Gastroesophageal sphincter (tissue), 4 donors: ENCODE results near the gene MRPL58. TPM values are rescaled to one million over a fixed set of nuclear protein-coding genes. Genes with fewer than 3 reads are reported as not detected.

Experiments used
- ATAC-seq: fragments of 150-250 bp; one replicate; pipeline ENCODE4 v1.9.1; 2016; ENCODE audit warnings: mild to moderate bottlenecking, moderate library complexity
- H3K27ac ChIP-seq, 4 donors: fragments of 200-600 bp; sonication (generic) in 3 of 4; 1 replicate in 3 of 4; 2 replicates in 1 of 4; pipeline ENCODE4 v1.5.1; 2016 to 2019
- H3K27me3 ChIP-seq: fragments of 200-600 bp; sonication (generic); one replicate; pipeline ENCODE4 v1.5.1; 2019
- H3K36me3 ChIP-seq, 2 donors: fragments of 200-600 bp; sonication (generic); one replicate each; pipeline ENCODE4 v1.5.1; 2019; ENCODE audit warnings: control low read depth in 1 of 2
- H3K4me1 ChIP-seq, 3 donors: fragments of 200-600 bp; sonication (generic); 1 replicate in 2 of 3; 2 replicates in 1 of 3; pipeline ENCODE4 v1.5.1; 2016 to 2019; ENCODE audit warnings: control low read depth in 2 of 3
- H3K4me3 ChIP-seq, 2 donors: fragments of 200-600 bp; sonication (generic); one replicate each; pipeline ENCODE4 v1.5.1; 2019; ENCODE audit warnings: mild to moderate bottlenecking in 1 of 2, moderate library complexity in 1 of 2
- H3K9me3 ChIP-seq, 3 donors: fragments of 200-600 bp; sonication (generic); one replicate each; pipeline ENCODE4 v1.5.1; 2017 to 2019; ENCODE audit warnings: control low read depth in 2 of 3
- CTCF ChIP-seq, 4 experiments: fragments of 200-600 bp in 2 of 4; fragments of 450-650 bp in 2 of 4; sonication (generic) in 1 of 4; IDR thresholded peaks; one replicate each; pipeline ENCODE4 v1.5.1; 2017 to 2019; ENCODE audit warnings: antibody characterized with exemption in 4 of 4, mild to moderate bottlenecking in 2 of 4, moderate library complexity in 2 of 4
- EP300 ChIP-seq: sonication (generic); formaldehyde crosslinking; IDR thresholded peaks from one replicate; pipeline ENCODE4 v1.6.1; 2017; ENCODE audit warnings: antibody characterized with exemption, mild to moderate bottlenecking
- POLR2A ChIP-seq, 2 donors: fragments of 450-650 bp; IDR thresholded peaks; one replicate each; pipeline ENCODE4 v1.6.1; 2017; ENCODE audit warnings: antibody characterized with exemption in 2 of 2, mild to moderate bottlenecking in 2 of 2, moderate library complexity in 1 of 2
- POLR2AphosphoS5 ChIP-seq: sonication (generic); formaldehyde crosslinking; IDR thresholded peaks from one replicate; pipeline ENCODE4 v1.6.1; 2017; ENCODE audit warnings: antibody characterized with exemption
- WGBS, 2 donors: methylation state at CpG; one replicate each; pipeline ENCODE4 v1.1.5; 2018; ENCODE audit warnings: low coverage in 1 of 2; 5-methylcytosine and 5-hydroxymethylcytosine counted together
- total RNA-seq, 4 donors: library from RNA; depleted of rRNA; stranded (reverse); fragments of >200 nt; gene quantifications; one replicate each; pipeline ENCODE4 v1.1.0, GENCODE V29; 2016

MRPL58 gene
- total RNA-seq, 4 donors from 2014 or later, result 36.6 to 112 (median 50.5) TPM

- peak; percentile 24 for ATAC-seq
- no peak overlapping the region for H3K4me3 ChIP-seq
- H3K27ac ChIP-seq, result peak overlapping the region in 3 of 4 donors; percentile 75 to 81 (median 77)
- no peak for TF ChIP-seq CTCF (IDR thresholded peaks at IDR 0.05)
- no peak for TF ChIP-seq POLR2A (IDR thresholded peaks at IDR 0.05)
- TF ChIP-seq POLR2AphosphoS5, result no peak
- TF ChIP-seq EP300, result no peak
- H3K36me3 ChIP-seq, result peaks cover 0 to 77% of the 10 kb centered on the region in 2 donors
- WGBS, 2 donors, result 81 to 91% methylated on average over 9 to 17 of the region's 26 CpGs
- H3K9me3 ChIP-seq, result no peaks in the 10 kb centered on the region
- H3K27me3 ChIP-seq, result no peaks in the 10 kb centered on the region
- H3K4me1 ChIP-seq, result peaks cover 0 to 19% (median 7%) of the 10 kb centered on the region in 3 donors
These were observed 48.1 kb downstream of the MRPL58 start for GRCh38 chr17:75060434-75061054.

GRCh38 chr17:75061055-75061438 lies 48.6 kb downstream of the MRPL58 start:
- Histone ChIP-seq H3K9me3 (no peaks in the 10 kb centered on the region), H3K27ac (peak overlapping the region in 3 of 4 donors; percentile 75 to 81 (median 77)), H3K27me3 (no peaks in the 10 kb centered on the region), H3K4me1 (peaks cover 0 to 19% (median 7%) of the 10 kb centered on the region in 3 donors), H3K4me3 (no peak overlapping the region), H3K36me3 (peaks cover 0 to 75% of the 10 kb centered on the region in 2 donors)
- TF ChIP-seq CTCF (IDR thresholded peaks at IDR 0.05) (no peak), POLR2A (IDR thresholded peaks at IDR 0.05) (no peak), EP300 (no peak), POLR2AphosphoS5 (no peak)
- 87 to 93% methylated on average over 3 to 6 of the region's 10 CpGs for WGBS, 2 donors
- no peak for ATAC-seq

GRCh38 chr17:75061618-75062017 lies 49.1 kb downstream of the MRPL58 start:
- H3K4me3 ChIP-seq, result no peak overlapping the region
- H3K9me3 ChIP-seq, result no peaks in the 10 kb centered on the region
- WGBS, 2 donors, result 50% methylated on average over 1 of the region's 8 CpGs; no CpG with 5 or more reads in 1 of the 2 donors
- TF ChIP-seq CTCF (IDR thresholded peaks at IDR 0.05), result no peak
- no peak for TF ChIP-seq POLR2A (IDR thresholded peaks at IDR 0.05)
- no peak for TF ChIP-seq EP300
- no peak for TF ChIP-seq POLR2AphosphoS5
- peaks cover 0 to 69% of the 10 kb centered on the region in 2 donors for H3K36me3 ChIP-seq
- H3K27ac ChIP-seq, result peak overlapping the region in 2 of 4 donors; percentile 77 to 81
- no peak for ATAC-seq
- no peaks in the 10 kb centered on the region for H3K27me3 ChIP-seq
- peaks cover 0 to 19% (median 7%) of the 10 kb centered on the region in 3 donors for H3K4me1 ChIP-seq

DNA sequence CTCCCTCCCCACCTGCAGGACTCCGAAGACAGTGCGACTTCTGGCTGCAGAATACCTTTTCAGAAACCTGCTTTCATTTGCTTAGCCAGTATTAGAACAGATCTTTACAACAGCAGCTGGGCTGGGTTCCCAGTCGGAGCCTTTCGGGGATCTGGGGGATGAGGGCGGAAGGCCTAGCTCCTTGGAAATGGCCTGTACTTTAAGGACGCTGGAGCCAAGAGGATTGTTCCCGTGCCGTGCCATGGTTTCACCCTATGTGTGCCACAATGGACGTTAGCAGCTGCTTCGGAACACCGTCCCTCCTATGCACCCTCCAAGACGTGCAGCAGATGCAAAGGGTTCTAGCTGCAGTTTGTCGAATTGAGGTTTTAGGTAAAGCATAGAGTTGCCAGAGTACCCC lies 50.7 kb downstream of the MRPL58 start:
- peaks cover 0 to 58% of the 10 kb centered on the region in 2 donors for H3K36me3 ChIP-seq
- 100% methylated on average over 2 of the region's 13 CpGs; no CpG with 5 or more reads in 1 of the 2 donors for WGBS, 2 donors

More for the DNA sequence above, 50.7 kb downstream of the MRPL58 start:
- TF ChIP-seq POLR2A (IDR thresholded peaks at IDR 0.05) (no peak), POLR2AphosphoS5 (no peak), EP300 (no peak), CTCF (IDR thresholded peaks at IDR 0.05) (no peak)
- Histone ChIP-seq H3K9me3 (no peaks in the 10 kb centered on the region), H3K27ac (no peak overlapping the region), H3K4me1 (peaks cover 0 to 19% (median 7%) of the 10 kb centered on the region in 3 donors), H3K27me3 (no peaks in the 10 kb centered on the region), H3K4me3 (no peak overlapping the region)
- no peak for ATAC-seq
